Osteoblast (primary cell): ENCODE measurements around the gene PARD3. TPM values are rescaled to one million over a fixed set of nuclear protein-coding genes. Genes with fewer than 3 reads are reported as not detected.

ENCODE experiments used
- DNase-seq: peaks from one replicate; pipeline ENCODE4 v3.0.0; 2011; ENCODE audit warnings: low spot score, mixed read lengths; ENCODE audit not compliant: insufficient read length; ENCODE audit errors: missing footprints
- H2AFZ ChIP-seq: 2 replicates; pipeline ENCODE4 v1.6.0; 2011; ENCODE audit warnings: mild to moderate bottlenecking, low read length
- H3K27ac ChIP-seq: 2 replicates; pipeline ENCODE4 v1.5.1; 2011; ENCODE audit warnings: mild to moderate bottlenecking, low read depth, low read length, moderate library complexity
- H3K27me3 ChIP-seq: 2 replicates; pipeline ENCODE4 v1.6.0; 2012; ENCODE audit warnings: mild to moderate bottlenecking, control low read depth, inconsistent platforms, low read length, moderate library complexity; ENCODE audit not compliant: insufficient read depth
- H3K36me3 ChIP-seq: 2 replicates; pipeline ENCODE4 v1.5.1; 2011; ENCODE audit warnings: mild to moderate bottlenecking, low read length, control low read depth, moderate library complexity; ENCODE audit not compliant: insufficient read depth
- H3K4me1 ChIP-seq: 2 replicates; pipeline ENCODE4 v1.5.1; 2011; ENCODE audit warnings: mild to moderate bottlenecking, low read length, control low read depth, moderate library complexity; ENCODE audit not compliant: insufficient read depth
- H3K4me2 ChIP-seq: 2 replicates; pipeline ENCODE4 v1.6.0; 2011; ENCODE audit warnings: mild to moderate bottlenecking, low read length; ENCODE audit not compliant: insufficient read depth
- H3K4me3 ChIP-seq: fragments of 200-600 bp; sonication (generic); 3 replicates; pipeline ENCODE4 v1.5.1; 2012; ENCODE audit warnings: mild to moderate bottlenecking, low read length, inconsistent platforms; ENCODE audit not compliant: insufficient read depth
- H3K79me2 ChIP-seq: 2 replicates; pipeline ENCODE4 v1.6.0; 2012; ENCODE audit warnings: mild to moderate bottlenecking, low read length, control low read depth, inconsistent platforms; ENCODE audit not compliant: insufficient read depth
- H3K9me3 ChIP-seq: 2 replicates; pipeline ENCODE4 v1.5.1; 2011; ENCODE audit warnings: low read depth, low read length, control low read depth
- H4K20me1 ChIP-seq: 2 replicates; pipeline ENCODE4 v1.6.0; 2012; ENCODE audit warnings: mild to moderate bottlenecking, low read length, control low read depth; ENCODE audit not compliant: insufficient read depth
- total RNA-seq: library from RNA; depleted of rRNA; stranded (reverse); fragments of >200 nt; gene quantifications from 2 replicates; pipeline ENCODE4 v1.2.3, GENCODE V29; 2012
- TF ChIP-seq, protein P1 (sequence below): IDR thresholded peaks from 2 replicates; pipeline ENCODE4 v1.5.1; 2011; ENCODE audit warnings: mild to moderate bottlenecking, low read depth, low read length, moderate library complexity; ENCODE audit errors: extremely low read depth

Gene PARD3
- total RNA-seq, 1 donor = 71.7 TPM

DNA sequence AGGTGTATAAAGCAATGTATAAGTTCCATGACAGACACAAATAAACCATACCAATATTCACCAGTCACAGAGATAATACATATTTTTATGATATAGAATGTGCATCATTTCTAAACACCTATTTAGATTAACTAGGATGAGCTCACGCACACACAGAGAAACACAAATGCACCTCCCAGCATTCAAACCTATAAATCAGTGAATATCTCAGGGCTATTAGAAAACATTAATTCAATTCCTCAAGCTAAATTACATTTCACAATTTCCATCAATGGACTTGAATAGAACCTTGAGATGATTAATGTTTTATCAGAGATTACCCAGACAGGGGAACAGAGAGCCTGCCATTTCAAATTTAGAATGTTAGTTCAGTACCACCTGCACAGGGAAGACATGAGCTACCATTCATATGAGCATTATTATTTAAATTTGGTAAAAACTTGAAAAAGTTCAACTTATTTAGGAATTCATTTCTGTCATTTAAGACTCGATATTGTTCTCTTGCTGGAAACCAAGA lies 221.7 kb downstream of the PARD3 start:
- no peak overlapping the region for H2AFZ ChIP-seq
- no peak overlapping the region for H3K4me2 ChIP-seq
- no peaks in the 10 kb centered on the region for H3K4me1 ChIP-seq
- H3K27me3 ChIP-seq = no peaks in the 10 kb centered on the region
- no peak overlapping the region for H3K4me3 ChIP-seq
- peaks cover 7% of the 10 kb centered on the region for H3K79me2 ChIP-seq
- H3K9me3 ChIP-seq = no peaks in the 10 kb centered on the region
- H3K36me3 ChIP-seq = no peaks in the 10 kb centered on the region
- H3K27ac ChIP-seq = no peak overlapping the region
- no peak for DNase-seq
- TF ChIP-seq, protein P1, sequence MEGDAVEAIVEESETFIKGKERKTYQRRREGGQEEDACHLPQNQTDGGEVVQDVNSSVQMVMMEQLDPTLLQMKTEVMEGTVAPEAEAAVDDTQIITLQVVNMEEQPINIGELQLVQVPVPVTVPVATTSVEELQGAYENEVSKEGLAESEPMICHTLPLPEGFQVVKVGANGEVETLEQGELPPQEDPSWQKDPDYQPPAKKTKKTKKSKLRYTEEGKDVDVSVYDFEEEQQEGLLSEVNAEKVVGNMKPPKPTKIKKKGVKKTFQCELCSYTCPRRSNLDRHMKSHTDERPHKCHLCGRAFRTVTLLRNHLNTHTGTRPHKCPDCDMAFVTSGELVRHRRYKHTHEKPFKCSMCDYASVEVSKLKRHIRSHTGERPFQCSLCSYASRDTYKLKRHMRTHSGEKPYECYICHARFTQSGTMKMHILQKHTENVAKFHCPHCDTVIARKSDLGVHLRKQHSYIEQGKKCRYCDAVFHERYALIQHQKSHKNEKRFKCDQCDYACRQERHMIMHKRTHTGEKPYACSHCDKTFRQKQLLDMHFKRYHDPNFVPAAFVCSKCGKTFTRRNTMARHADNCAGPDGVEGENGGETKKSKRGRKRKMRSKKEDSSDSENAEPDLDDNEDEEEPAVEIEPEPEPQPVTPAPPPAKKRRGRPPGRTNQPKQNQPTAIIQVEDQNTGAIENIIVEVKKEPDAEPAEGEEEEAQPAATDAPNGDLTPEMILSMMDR = no peak
- H4K20me1 ChIP-seq = peaks cover 14% of the 10 kb centered on the region

DNA sequence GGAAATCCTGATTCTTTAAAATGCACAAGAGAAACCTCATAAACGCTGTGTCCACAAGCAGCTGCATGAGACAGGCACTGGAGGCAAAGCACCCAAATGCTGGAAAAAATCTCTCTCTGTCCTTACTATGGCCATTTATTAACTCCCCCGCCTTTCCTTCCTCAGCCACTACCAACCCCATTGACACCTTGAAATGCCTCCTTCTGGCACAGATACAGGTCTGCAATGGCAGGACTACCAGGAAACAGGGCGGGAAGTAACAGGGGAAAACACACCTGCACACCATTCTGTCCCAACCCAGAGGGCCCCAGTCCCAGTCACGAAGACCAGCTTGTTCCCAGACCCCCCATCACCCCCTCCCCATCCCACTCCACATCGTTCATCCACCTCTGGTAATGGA lies 224.3 kb downstream of the PARD3 start:
- Histone ChIP-seq H3K4me2 (no peak overlapping the region), H3K27me3 (no peaks in the 10 kb centered on the region), H4K20me1 (peaks cover 15% of the 10 kb centered on the region), H3K79me2 (no peaks in the 10 kb centered on the region), H3K4me1 (no peaks in the 10 kb centered on the region), H2AFZ (no peak overlapping the region), H3K4me3 (no peak overlapping the region), H3K9me3 (no peaks in the 10 kb centered on the region), H3K27ac (no peak overlapping the region), H3K36me3 (no peaks in the 10 kb centered on the region)
- TF ChIP-seq, protein P1 = no peak
- no peak for DNase-seq

DNA sequence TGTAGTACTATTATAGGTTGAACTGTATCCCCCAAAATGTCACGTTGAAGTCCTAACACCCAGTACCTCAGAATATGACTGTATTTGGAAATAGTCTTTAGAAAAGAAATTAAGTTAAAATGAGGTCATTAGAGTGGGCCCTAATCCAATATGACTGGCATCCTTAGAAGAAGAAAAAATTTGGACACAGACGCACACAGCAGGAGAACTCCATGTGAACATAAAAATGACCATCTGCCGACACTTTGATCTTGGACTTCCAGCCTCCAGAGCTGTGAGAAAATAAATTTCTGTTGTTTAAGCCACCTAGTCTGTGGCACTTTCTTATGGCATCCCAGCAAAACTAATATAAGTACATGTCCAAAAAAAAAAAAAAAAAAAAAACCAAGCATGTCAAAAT lies 225.8 kb downstream of the PARD3 start:
- H2AFZ ChIP-seq = no peak overlapping the region
- H3K4me2 ChIP-seq = no peak overlapping the region
- TF ChIP-seq, protein P1 = no peak
- DNase-seq = no peak
- no peaks in the 10 kb centered on the region for H3K79me2 ChIP-seq
- no peaks in the 10 kb centered on the region for H3K27me3 ChIP-seq
- H3K4me1 ChIP-seq = peaks cover 6% of the 10 kb centered on the region
- no peak overlapping the region for H3K4me3 ChIP-seq
- no peaks in the 10 kb centered on the region for H3K36me3 ChIP-seq
- no peaks in the 10 kb centered on the region for H3K9me3 ChIP-seq
- H4K20me1 ChIP-seq = peaks cover 12% of the 10 kb centered on the region
- H3K27ac ChIP-seq = no peak overlapping the region

DNA sequence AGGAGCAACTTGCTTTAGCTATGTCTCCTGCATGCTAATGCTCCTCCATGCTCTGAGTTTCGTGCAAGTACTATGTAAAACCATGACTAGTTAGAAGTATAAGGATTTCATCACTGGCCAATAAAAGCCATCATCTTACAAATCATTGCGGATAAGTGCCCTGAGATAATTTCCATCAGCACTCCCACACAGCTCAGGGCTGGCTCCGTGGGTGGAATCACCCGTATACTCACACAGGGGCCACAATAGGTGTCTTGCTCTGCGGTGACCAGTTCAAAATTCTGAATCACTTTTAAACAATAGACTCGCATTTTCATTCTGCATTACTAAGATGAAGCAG lies 227.4 kb downstream of the PARD3 start:
- Histone ChIP-seq H3K9me3 (no peaks in the 10 kb centered on the region), H4K20me1 (peaks cover 9% of the 10 kb centered on the region), H2AFZ (no peak overlapping the region), H3K4me1 (peaks cover 12% of the 10 kb centered on the region), H3K27ac (no peak overlapping the region), H3K79me2 (no peaks in the 10 kb centered on the region), H3K27me3 (no peaks in the 10 kb centered on the region), H3K36me3 (no peaks in the 10 kb centered on the region), H3K4me2 (no peak overlapping the region), H3K4me3 (no peak overlapping the region)
- TF ChIP-seq, protein P1 = no peak
- DNase-seq = no peak
